Tibial nerve (tissue), 4 donors: ENCODE data around the gene KIAA0232. TPM values are rescaled to one million over a fixed set of nuclear protein-coding genes. Genes with fewer than 3 reads are reported as not detected.

ENCODE experiments used
- DNase-seq, 2 donors: peaks; one replicate each; pipeline ENCODE4 v3.0.0-alpha.2; 2019; ENCODE audit warnings: low spot score in 2 of 2
- H3K27ac ChIP-seq, 4 donors: fragments of 200-600 bp; sonication (generic) in 3 of 4; one replicate each; pipeline ENCODE4 v1.5.1; 2017 to 2019; ENCODE audit warnings: mild to moderate bottlenecking in 1 of 4
- H3K27me3 ChIP-seq, 2 donors: fragments of 200-600 bp; sonication (generic) in 1 of 2; one replicate each; pipeline versions ENCODE4 v1.5.1 to v1.6.0; 2017 to 2019
- H3K36me3 ChIP-seq, 3 donors: fragments of 200-600 bp; sonication (generic); one replicate each; pipeline ENCODE4 v1.5.1; 2018 to 2019
- H3K4me1 ChIP-seq, 4 donors: fragments of 200-600 bp; sonication (generic) in 3 of 4; one replicate each; pipeline ENCODE4 v1.5.1; 2017 to 2019
- H3K4me3 ChIP-seq, 4 donors: fragments of 200-600 bp; sonication (generic) in 3 of 4; one replicate each; pipeline ENCODE4 v1.5.1; 2017 to 2019; ENCODE audit warnings: mild to moderate bottlenecking in 1 of 4, moderate library complexity in 1 of 4
- H3K9me3 ChIP-seq, 4 donors: fragments of 200-600 bp; sonication (generic) in 3 of 4; one replicate each; pipeline ENCODE4 v1.5.1; 2017 to 2019
- EP300 ChIP-seq, 2 donors: sonication (generic); formaldehyde crosslinking; IDR thresholded peaks; one replicate each; pipeline ENCODE4 v1.6.1; 2017; ENCODE audit warnings: antibody characterized with exemption in 2 of 2, mild to moderate bottlenecking in 1 of 2
- POLR2A ChIP-seq, 2 donors: fragments of 450-650 bp; IDR thresholded peaks; one replicate each; pipeline ENCODE4 v1.6.1; 2017; ENCODE audit warnings: antibody characterized with exemption in 2 of 2, mild to moderate bottlenecking in 2 of 2, moderate library complexity in 2 of 2
- WGBS, 2 donors: methylation state at CpG; one replicate each; pipeline ENCODE4 v1.1.5; 2018; 5-methylcytosine and 5-hydroxymethylcytosine counted together
- total RNA-seq, 4 donors: library from RNA; depleted of rRNA; stranded (reverse); fragments of >200 nt; gene quantifications; one replicate each; pipeline ENCODE4 v1.1.0, GENCODE V29; 2016
- TF ChIP-seq, protein P1 (sequence below), 5 experiments: fragments of 200-600 bp in 3 of 5; fragments of 450-650 bp in 2 of 5; sonication (generic) in 3 of 5; IDR thresholded peaks; one replicate each; pipeline ENCODE4 v1.5.1; 2016 to 2019; ENCODE audit warnings: antibody characterized with exemption in 5 of 5, mild to moderate bottlenecking in 3 of 5, moderate library complexity in 2 of 5

Gene KIAA0232
- total RNA-seq, 4 donors from 2014 or later = 36.7 to 57.7 (median 47.0) TPM

DNA sequence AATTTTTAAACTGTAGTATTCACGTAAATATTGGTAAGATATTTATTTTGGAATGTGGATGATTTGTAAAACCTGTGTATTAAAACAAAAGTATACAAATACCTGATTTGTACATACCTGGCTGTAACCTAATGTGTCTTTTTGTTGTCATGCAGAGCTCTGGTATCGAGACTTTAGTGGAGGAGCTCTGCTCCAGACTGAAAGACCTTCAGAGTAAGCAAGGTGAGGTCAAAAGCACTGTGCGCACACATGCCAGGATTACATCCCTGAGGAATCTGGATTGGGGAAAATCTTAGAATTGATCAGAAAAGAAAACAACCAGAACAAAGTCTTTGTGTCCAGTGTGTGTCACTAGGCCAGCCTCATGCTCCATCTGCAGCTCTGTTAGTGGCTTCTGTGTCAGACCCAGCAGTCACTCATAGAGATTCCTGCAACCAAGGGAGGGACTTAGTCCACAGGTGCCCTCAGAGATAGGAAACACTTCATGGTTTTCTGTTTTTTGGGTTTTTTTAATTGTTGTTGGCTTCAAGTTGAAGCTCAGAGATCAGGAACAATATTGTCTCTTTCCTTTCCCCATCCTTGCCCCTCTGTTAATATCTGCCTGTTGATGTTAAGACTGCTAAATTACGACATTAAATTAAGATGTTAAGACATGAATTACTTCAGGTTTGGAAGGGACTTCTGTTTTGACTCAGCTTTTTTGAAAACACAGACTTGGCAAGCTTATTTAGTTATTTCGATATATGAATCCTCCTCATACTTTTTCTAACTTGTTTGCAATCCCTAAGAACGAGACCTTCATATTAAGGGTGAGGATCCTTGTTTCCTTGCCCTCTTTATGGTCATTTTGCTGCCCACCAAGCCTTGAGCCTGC lies 74.7 kb downstream of the KIAA0232 start:
- Histone ChIP-seq H3K4me3 (no peak overlapping the region), H3K4me1 (peaks cover 0 to 62% (median 7%) of the 10 kb centered on the region in 4 donors), H3K27me3 (no peaks in the 10 kb centered on the region), H3K27ac (peak overlapping the region in 2 of 4 donors; percentile 13 to 34), H3K9me3 (peaks cover 0 to 8% (median 0%) of the 10 kb centered on the region in 4 donors), H3K36me3 (peaks cover 0 to 48% (median 6%) of the 10 kb centered on the region in 3 donors)
- DNase-seq = no peak
- no peak for TF ChIP-seq EP300 (IDR thresholded peaks at IDR 0.05)
- TF ChIP-seq, protein P1, sequence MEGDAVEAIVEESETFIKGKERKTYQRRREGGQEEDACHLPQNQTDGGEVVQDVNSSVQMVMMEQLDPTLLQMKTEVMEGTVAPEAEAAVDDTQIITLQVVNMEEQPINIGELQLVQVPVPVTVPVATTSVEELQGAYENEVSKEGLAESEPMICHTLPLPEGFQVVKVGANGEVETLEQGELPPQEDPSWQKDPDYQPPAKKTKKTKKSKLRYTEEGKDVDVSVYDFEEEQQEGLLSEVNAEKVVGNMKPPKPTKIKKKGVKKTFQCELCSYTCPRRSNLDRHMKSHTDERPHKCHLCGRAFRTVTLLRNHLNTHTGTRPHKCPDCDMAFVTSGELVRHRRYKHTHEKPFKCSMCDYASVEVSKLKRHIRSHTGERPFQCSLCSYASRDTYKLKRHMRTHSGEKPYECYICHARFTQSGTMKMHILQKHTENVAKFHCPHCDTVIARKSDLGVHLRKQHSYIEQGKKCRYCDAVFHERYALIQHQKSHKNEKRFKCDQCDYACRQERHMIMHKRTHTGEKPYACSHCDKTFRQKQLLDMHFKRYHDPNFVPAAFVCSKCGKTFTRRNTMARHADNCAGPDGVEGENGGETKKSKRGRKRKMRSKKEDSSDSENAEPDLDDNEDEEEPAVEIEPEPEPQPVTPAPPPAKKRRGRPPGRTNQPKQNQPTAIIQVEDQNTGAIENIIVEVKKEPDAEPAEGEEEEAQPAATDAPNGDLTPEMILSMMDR (IDR thresholded peaks at IDR 0.05) = no peak
- no peak for TF ChIP-seq POLR2A (IDR thresholded peaks at IDR 0.05)
- 86 to 90% methylated on average over 6 of the region's 6 CpGs for WGBS, 2 donors

DNA sequence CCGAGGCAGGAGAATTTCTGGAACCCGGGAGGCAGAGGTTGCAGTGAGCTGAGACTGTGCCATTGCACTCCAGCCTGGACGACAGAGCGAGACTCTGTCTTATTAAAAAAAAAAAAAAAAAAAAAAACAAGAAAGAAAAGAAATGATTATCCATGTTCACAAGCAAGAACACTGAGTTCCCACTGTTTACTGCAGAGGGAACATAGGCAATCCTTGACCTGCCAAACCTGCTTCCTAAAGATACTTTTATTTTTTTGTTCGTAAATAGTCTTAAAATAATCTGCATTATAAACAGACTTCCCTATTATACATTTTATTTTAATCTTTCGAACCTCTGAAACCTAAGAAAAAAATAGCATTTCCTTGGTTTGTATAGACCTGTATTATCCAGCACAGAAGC lies 76.5 kb downstream of the KIAA0232 start:
- H3K36me3 ChIP-seq = peaks cover 0 to 53% (median 6%) of the 10 kb centered on the region in 3 donors
- no peaks in the 10 kb centered on the region for H3K27me3 ChIP-seq
- 59 to 73% methylated on average over 6 of the region's 6 CpGs for WGBS, 2 donors
- H3K4me1 ChIP-seq = peaks cover 0 to 58% (median 7%) of the 10 kb centered on the region in 4 donors
- H3K9me3 ChIP-seq = no peaks in the 10 kb centered on the region
- TF ChIP-seq EP300 (IDR thresholded peaks at IDR 0.05) = no peak
- TF ChIP-seq, protein P1 (IDR thresholded peaks at IDR 0.05) = no peak
- no peak for TF ChIP-seq POLR2A (IDR thresholded peaks at IDR 0.05)
- DNase-seq = no peak
- H3K4me3 ChIP-seq = no peak overlapping the region
- H3K27ac ChIP-seq = peak overlapping the region in 1 of 4 donors; percentile 58

DNA sequence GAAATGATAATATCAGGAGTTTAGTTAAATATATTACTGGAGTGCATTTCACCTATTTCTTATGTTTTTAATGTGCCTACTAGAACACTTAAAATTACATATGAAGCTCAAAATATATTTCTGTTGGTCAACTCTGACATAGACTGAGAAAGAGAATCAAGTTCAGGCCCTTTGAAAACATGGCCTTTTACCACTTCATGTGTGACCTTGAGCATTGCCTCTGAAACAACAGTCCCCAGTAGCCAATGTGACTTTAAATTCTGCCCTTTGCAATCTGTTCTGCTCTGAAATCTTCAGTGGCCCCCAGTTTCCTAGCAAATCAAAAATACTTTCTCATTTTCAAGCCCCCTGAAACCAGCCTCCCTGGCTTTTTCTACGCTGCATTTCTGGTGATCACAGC lies 77.0 kb downstream of the KIAA0232 start:
- peaks cover 0 to 56% (median 6%) of the 10 kb centered on the region in 3 donors for H3K36me3 ChIP-seq
- no peak overlapping the region for H3K4me3 ChIP-seq
- peak overlapping the region in 1 of 4 donors; percentile 58 for H3K27ac ChIP-seq
- H3K4me1 ChIP-seq = peaks cover 0 to 52% (median 7%) of the 10 kb centered on the region in 4 donors
- no peaks in the 10 kb centered on the region for H3K9me3 ChIP-seq
- no peak for DNase-seq
- H3K27me3 ChIP-seq = no peaks in the 10 kb centered on the region
- no peak for TF ChIP-seq EP300 (IDR thresholded peaks at IDR 0.05)
- no peak for TF ChIP-seq POLR2A (IDR thresholded peaks at IDR 0.05)
- TF ChIP-seq, protein P1 (IDR thresholded peaks at IDR 0.05) = no peak
- 95 to 96% methylated on average over 1 of the region's 1 CpG for WGBS, 2 donors

DNA sequence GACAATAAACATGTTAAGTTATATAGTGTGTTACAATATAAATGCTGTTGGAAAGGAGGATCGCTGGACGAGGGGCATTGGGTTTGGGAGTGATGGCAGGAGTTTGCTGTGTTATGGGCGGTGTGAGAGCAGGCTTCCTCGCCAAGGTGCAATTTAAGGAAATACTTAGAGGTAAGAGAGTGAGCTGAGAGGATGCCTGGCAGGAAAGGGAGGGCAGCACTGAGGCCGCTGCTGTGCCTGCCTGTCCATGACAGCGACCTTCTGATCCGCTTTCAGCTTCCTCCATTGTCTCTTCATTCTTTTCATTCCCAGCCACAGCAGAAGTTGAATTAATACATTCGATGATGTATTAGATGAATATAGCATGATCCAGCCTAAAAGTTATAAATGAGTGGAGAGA lies 85.9 kb downstream of the KIAA0232 start:
- no peak overlapping the region for H3K27ac ChIP-seq
- TF ChIP-seq EP300 (IDR thresholded peaks at IDR 0.05) = no peak
- TF ChIP-seq, protein P1 (IDR thresholded peaks at IDR 0.05) = no peak
- TF ChIP-seq POLR2A (IDR thresholded peaks at IDR 0.05) = no peak
- 91 to 92% methylated on average over 8 of the region's 8 CpGs for WGBS, 2 donors
- H3K4me1 ChIP-seq = peaks cover 0 to 16% (median 0%) of the 10 kb centered on the region in 4 donors
- H3K36me3 ChIP-seq = peaks cover 0 to 82% (median 4%) of the 10 kb centered on the region in 3 donors
- H3K27me3 ChIP-seq = no peaks in the 10 kb centered on the region
- no peak overlapping the region for H3K4me3 ChIP-seq
- DNase-seq = no peak
- H3K9me3 ChIP-seq = no peaks in the 10 kb centered on the region

DNA sequence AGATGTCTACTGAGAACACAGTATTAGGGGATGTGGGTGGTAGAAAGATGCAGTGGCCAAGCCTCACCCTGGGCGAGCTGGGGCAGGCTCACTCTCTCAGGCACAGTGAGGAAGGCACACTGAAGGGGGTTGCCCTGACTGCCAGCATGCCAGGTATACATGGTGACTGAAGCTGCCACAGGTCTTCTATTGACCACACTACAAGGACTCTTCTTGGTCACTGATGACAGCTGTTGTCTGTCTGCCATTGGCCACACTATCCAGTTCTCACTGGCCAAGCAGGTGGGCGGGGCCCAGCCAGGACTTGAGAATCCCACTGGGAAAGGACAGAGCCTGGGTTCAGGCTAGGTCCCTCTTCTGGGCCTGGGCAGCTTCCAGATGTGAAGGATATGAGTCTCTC lies 87.4 kb downstream of the KIAA0232 start:
- no peak overlapping the region for H3K27ac ChIP-seq

More for the DNA sequence above, 87.4 kb downstream of the KIAA0232 start:
- H3K4me1 ChIP-seq = peaks cover 0 to 26% (median 0%) of the 10 kb centered on the region in 4 donors
- WGBS, 2 donors = 87 to 94% methylated on average over 2 of the region's 2 CpGs
- peaks cover 0 to 82% (median 4%) of the 10 kb centered on the region in 3 donors for H3K36me3 ChIP-seq
- H3K9me3 ChIP-seq = no peaks in the 10 kb centered on the region
- no peaks in the 10 kb centered on the region for H3K27me3 ChIP-seq
- TF ChIP-seq POLR2A (IDR thresholded peaks at IDR 0.05) (no peak), EP300 (IDR thresholded peaks at IDR 0.05) (no peak)
- TF ChIP-seq, protein P1 (IDR thresholded peaks at IDR 0.05) = no peak
- no peak for DNase-seq
- H3K4me3 ChIP-seq = no peak overlapping the region
